PC-9 (cell line): ENCODE data around the gene SCAPER. TPM values are rescaled to one million over a fixed set of nuclear protein-coding genes. Genes with fewer than 3 reads are reported as not detected.

Experiments
- BruUV-seq: library from RNA; stranded (reverse); fragments of 400-500 nt; replicated peaks from 2 replicates; lab custom pipeline; 2021; lab: Mats Ljungman, UMichigan
- CTCF ChIA-PET: fragments of 300-600 bp; sonication (Branson Sonifier 250); formaldehyde crosslinking; loops from one replicate; lab custom pipeline; 2022; ENCODE audit warnings: antibody characterized with exemption; lab: Charles Lee
- POLR2A ChIA-PET: fragments of 300-600 bp; sonication (Branson Sonifier 250); formaldehyde crosslinking; loops from one replicate; lab custom pipeline; 2022; ENCODE audit warnings: antibody characterized with exemption; ENCODE audit not compliant: unreplicated experiment; lab: Charles Lee
- DNase-seq, 2 experiments: peaks; one replicate each; pipeline versions ENCODE4 v3.0.0 to v3.0.0-alpha.2; 2015 to 2022; ENCODE audit warnings: mixed read lengths in 1 of 2
- H2AFZ ChIP-seq: fragments of 200-600 bp; sonication (generic); 2 replicates; pipeline ENCODE4 v1.8.1; 2017; ENCODE audit warnings: antibody characterized with exemption
- H3F3A ChIP-seq: fragments of 200-600 bp; sonication (generic); 2 replicates; pipeline ENCODE4 v1.8.1; 2017; ENCODE audit warnings: antibody characterized with exemption, mild to moderate bottlenecking, low read depth; ENCODE audit not compliant: insufficient read depth
- H3K27ac ChIP-seq: fragments of 200-600 bp; sonication (generic); 2 replicates; pipeline ENCODE4 v1.6.1; 2016; ENCODE audit warnings: mixed run types
- H3K27me3 ChIP-seq: fragments of 200-600 bp; sonication (generic); 2 replicates; pipeline ENCODE4 v1.6.1; 2016; ENCODE audit warnings: low read depth, mixed run types; ENCODE audit not compliant: insufficient read depth
- H3K36me3 ChIP-seq: fragments of 200-600 bp; sonication (generic); 2 replicates; pipeline ENCODE4 v1.6.1; 2016; ENCODE audit warnings: low read depth, mixed run types
- H3K4me1 ChIP-seq: fragments of 200-600 bp; sonication (generic); replicated peaks from 2 replicates; pipeline ENCODE4 v1.6.1; 2016; ENCODE audit warnings: mixed run types; ENCODE audit not compliant: insufficient read depth
- H3K4me2 ChIP-seq: fragments of 200-600 bp; sonication (generic); 2 replicates; pipeline ENCODE4 v1.6.1; 2017; ENCODE audit warnings: mixed run types
- H3K4me3 ChIP-seq: fragments of 200-600 bp; sonication (generic); 2 replicates; pipeline ENCODE4 v1.6.1; 2016; ENCODE audit warnings: mixed run types
- H3K79me2 ChIP-seq: fragments of 200-600 bp; sonication (generic); 2 replicates; pipeline ENCODE4 v1.6.1; 2017; ENCODE audit warnings: low read depth, mixed run types
- H3K9me2 ChIP-seq: fragments of 200-600 bp; sonication (generic); 2 replicates; pipeline ENCODE4 v1.8.1; 2017; ENCODE audit warnings: mild to moderate bottlenecking; ENCODE audit not compliant: insufficient read depth
- H3K9me3 ChIP-seq: fragments of 200-600 bp; sonication (generic); 2 replicates; pipeline ENCODE4 v1.8.1; 2016; ENCODE audit warnings: low read depth; ENCODE audit not compliant: insufficient read depth
- H4K20me1 ChIP-seq: fragments of 200-600 bp; sonication (generic); 2 replicates; pipeline ENCODE4 v1.8.1; 2017; ENCODE audit not compliant: insufficient read depth
- CTCF ChIP-seq: fragments of 200-600 bp; sonication (generic); conservative IDR thresholded peaks from 2 replicates; pipeline ENCODE4 v1.6.1; 2017; ENCODE audit warnings: mixed run types, antibody characterized with exemption, mild to moderate bottlenecking, moderate library complexity
- EZH2 ChIP-seq: fragments of 200-600 bp; sonication (generic); IDR thresholded peaks from 2 replicates; pipeline ENCODE4 v1.8.0; 2017; ENCODE audit warnings: antibody characterized with exemption, low read depth
- intact Hi-C: fragments of 100-400 bp; cut with micrococcal nuclease; formaldehyde crosslinking; loops from one replicate; pipeline ENCODE4 v1.10.0; 2022; ENCODE audit not compliant: unreplicated experiment
- total RNA-seq: library from RNA; stranded (reverse); gene quantifications from 2 replicates; pipeline ENCODE4 v1.2.3, GENCODE V29; 2021

Gene SCAPER
- total RNA-seq, 1 experiment from 2014 or later: 18.7 TPM

- Histone ChIP-seq H3F3A (peaks cover 9% of the 10 kb centered on the region), H3K27ac (no peak overlapping the region), H3K36me3 (peaks cover 18% of the 10 kb centered on the region), H3K9me2 (no peaks in the 10 kb centered on the region), H2AFZ (no peak overlapping the region), H3K4me2 (no peak overlapping the region), H3K27me3 (no peaks in the 10 kb centered on the region), H4K20me1 (no peaks in the 10 kb centered on the region), H3K9me3 (no peaks in the 10 kb centered on the region), H3K4me1 (no peaks in the 10 kb centered on the region), H3K4me3 (no peak overlapping the region), H3K79me2 (no peaks in the 10 kb centered on the region)
- no peak for DNase-seq
- intact Hi-C loops: no loop called here
- CTCF ChIA-PET: interaction anchor here (0.6 to 0.7 kb wide), 2 partner anchors 794 to 1413 kb away, joined by 3 read pairs; no protein-coding TSS in a partner anchor
- TF ChIP-seq EZH2 (no peak), CTCF (no peak)
- no TSS peak for BruUV-seq
- POLR2A ChIA-PET: interaction anchor here (0.6 kb wide), 1 partner anchor 12 kb away, joined by 4 read pairs; no protein-coding TSS in a partner anchor
Measured at GRCh38 chr15:76945494-76946093, 40.5 kb upstream of the SCAPER start.

GRCh38 chr15:76942331-76942730, 37.2 kb upstream of the SCAPER start:
- TF ChIP-seq CTCF (no peak), EZH2 (no peak)
- Histone ChIP-seq H3K79me2 (no peaks in the 10 kb centered on the region), H3K9me2 (no peaks in the 10 kb centered on the region), H3K4me1 (no peaks in the 10 kb centered on the region), H3K4me2 (no peak overlapping the region), H2AFZ (no peak overlapping the region), H3F3A (no peaks in the 10 kb centered on the region; the same call in 1 of the 2 replicates), H3K27me3 (no peaks in the 10 kb centered on the region), H3K9me3 (no peaks in the 10 kb centered on the region), H3K27ac (no peak overlapping the region), H3K36me3 (peaks cover 6% of the 10 kb centered on the region), H3K4me3 (no peak overlapping the region), H4K20me1 (no peaks in the 10 kb centered on the region)
- DNase-seq: no peak
- intact Hi-C loops: no loop called here
- BruUV-seq: no TSS peak
- CTCF ChIA-PET: interaction anchor here (0.5 kb wide), 1 partner anchor 150 kb away, joined by 3 read pairs; no protein-coding TSS in a partner anchor
- POLR2A ChIA-PET: no interaction called here

GRCh38 chr15:76941636-76942035, 36.5 kb upstream of the SCAPER start:
- peaks cover 10% of the 10 kb centered on the region for H3K36me3 ChIP-seq
- no peak overlapping the region for H3K4me3 ChIP-seq
- peak; percentile 12; the same call in 1 of the 2 replicates for TF ChIP-seq CTCF
- TF ChIP-seq EZH2: no peak
- ChIA-PET CTCF (no interaction called here), POLR2A (interaction anchor here (0.8 kb wide), 1 partner anchor 163 kb away, joined by 8 read pairs; no protein-coding TSS in a partner anchor)
- no peak overlapping the region; the same call in 1 of the 2 replicates for H3K27ac ChIP-seq
- no peaks in the 10 kb centered on the region; the same call in 1 of the 2 replicates for H3F3A ChIP-seq
- no peaks in the 10 kb centered on the region for H3K79me2 ChIP-seq
- no peaks in the 10 kb centered on the region for H3K9me2 ChIP-seq
- H2AFZ ChIP-seq: no peak overlapping the region
- BruUV-seq: no TSS peak
- intact Hi-C loops: no loop called here
- no peaks in the 10 kb centered on the region for H3K4me1 ChIP-seq
- no peaks in the 10 kb centered on the region for H3K9me3 ChIP-seq
- H4K20me1 ChIP-seq: no peaks in the 10 kb centered on the region
- no peak for DNase-seq
- H3K4me2 ChIP-seq: no peak overlapping the region
- no peaks in the 10 kb centered on the region for H3K27me3 ChIP-seq
